ENCODE measurements around the gene UCHL3.

The UCHL3 gene

DNA sequence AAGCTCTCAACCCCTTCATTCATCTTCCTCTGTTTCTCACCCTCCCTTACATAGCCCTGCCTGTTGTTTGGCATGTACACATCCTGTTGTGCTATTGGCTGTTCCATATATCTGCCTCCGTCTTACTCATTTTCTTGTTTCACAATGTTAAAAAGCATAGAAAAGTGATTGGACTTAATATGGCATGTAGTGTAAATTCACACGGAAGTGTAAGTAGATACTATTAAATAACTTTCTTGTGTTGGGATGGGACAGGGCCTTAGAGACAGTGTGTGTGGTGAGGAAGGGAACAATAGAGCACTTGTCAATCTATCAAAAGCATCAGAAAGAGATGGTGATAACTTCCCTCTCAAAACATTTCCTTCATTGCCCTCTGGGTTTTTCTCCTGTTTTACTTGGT lies 98.9 kb downstream of the UCHL3 start:
- H3K4me1 ChIP-seq (ENCODE audit: control insufficient read depth, insufficient read depth, low read length): peaks cover 47% of the 10 kb centered on the region
- no peaks in the 10 kb centered on the region for H3K27me3 ChIP-seq (replicated peaks; ENCODE audit: control insufficient read depth, insufficient read depth, low read length)
- no peak for DNase-seq (ENCODE audit: low read depth)
- no peak overlapping the region for H3K9ac ChIP-seq (ENCODE audit: low read length)
- H3K36me3 ChIP-seq (ENCODE audit: control insufficient read depth, insufficient read depth, low read length, severe bottlenecking): peaks cover 44% of the 10 kb centered on the region
- H3K4me3 ChIP-seq (ENCODE audit: low read length): peak overlapping the region; percentile 48
- no peaks in the 10 kb centered on the region for H3K9me3 ChIP-seq (ENCODE audit: control insufficient read depth, low read length)

GRCh38 chr13:75651013-75651412 lies 101.4 kb downstream of the UCHL3 start:
- Histone ChIP-seq H3K4me3 (ENCODE audit: low read length) (no peak overlapping the region), H3K9me3 (ENCODE audit: control insufficient read depth, low read length) (no peaks in the 10 kb centered on the region), H3K9ac (ENCODE audit: low read length) (no peak overlapping the region), H3K27me3 (replicated peaks; ENCODE audit: control insufficient read depth, insufficient read depth, low read length) (no peaks in the 10 kb centered on the region), H3K36me3 (ENCODE audit: control insufficient read depth, insufficient read depth, low read length, severe bottlenecking) (peaks cover 59% of the 10 kb centered on the region), H3K4me1 (ENCODE audit: control insufficient read depth, insufficient read depth, low read length) (peaks cover 53% of the 10 kb centered on the region)
- no peak for DNase-seq (ENCODE audit: low read depth)

DNA sequence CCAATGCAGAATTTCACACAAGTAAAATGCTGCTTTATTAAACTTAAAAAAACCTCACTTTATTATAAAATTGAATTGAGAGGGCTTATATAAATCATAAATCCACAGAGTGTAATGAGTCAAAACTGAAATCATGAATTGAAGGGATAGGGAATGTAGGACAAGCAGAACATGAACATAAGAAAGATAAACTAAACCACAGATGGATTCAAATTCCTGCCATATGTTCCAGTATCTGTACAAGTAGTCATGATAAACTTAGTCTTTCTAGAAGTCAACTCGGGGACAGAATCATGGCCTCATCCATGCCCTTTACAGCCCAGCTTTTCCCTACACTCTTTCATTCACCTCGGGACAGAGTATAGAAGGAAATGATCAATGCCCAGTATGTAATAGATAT lies 103.1 kb downstream of the UCHL3 start:
- DNase-seq (ENCODE audit: low read depth): no peak
- H3K27me3 ChIP-seq (replicated peaks; ENCODE audit: control insufficient read depth, insufficient read depth, low read length): no peaks in the 10 kb centered on the region
- no peak overlapping the region for H3K4me3 ChIP-seq (ENCODE audit: low read length)
- H3K4me1 ChIP-seq (ENCODE audit: control insufficient read depth, insufficient read depth, low read length): peaks cover 54% of the 10 kb centered on the region
- H3K9ac ChIP-seq (ENCODE audit: low read length): no peak overlapping the region
- H3K36me3 ChIP-seq (ENCODE audit: control insufficient read depth, insufficient read depth, low read length, severe bottlenecking): peaks cover 54% of the 10 kb centered on the region
- H3K9me3 ChIP-seq (ENCODE audit: control insufficient read depth, low read length): no peaks in the 10 kb centered on the region
